ENCODE measurements around the gene GPX4.

Gene GPX4

DNA sequence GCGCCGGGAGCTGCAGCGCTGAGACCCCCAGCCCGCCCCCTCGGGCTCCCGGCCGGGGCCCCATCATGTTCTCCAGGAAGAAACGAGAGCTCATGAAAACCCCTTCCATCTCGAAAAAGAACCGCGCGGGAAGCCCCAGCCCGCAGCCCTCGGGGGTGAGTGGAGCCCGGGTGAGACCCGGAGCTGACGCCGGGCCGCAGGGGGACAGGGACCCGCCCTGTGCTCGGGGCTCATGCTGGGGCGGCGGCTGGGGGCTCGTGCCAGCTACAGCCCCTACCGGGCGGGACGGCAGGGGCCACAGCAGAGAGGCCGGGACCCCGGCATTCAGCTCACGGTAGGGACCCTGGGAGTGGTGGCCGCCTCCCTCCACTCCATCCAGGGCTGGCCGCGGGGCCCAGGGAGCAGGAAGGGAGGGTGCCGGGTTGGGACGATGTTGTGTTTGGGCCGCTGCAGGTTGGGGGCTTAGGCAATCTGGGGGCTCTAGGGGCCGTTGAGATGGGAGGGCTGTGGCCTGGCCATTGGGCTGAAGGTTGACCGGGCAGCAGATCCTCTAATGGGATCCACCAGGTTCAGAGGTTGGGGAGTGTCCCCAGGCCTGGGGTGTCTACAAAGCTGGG, 36.3 kb upstream of the GPX4 start:
- peaks cover 3% of the 10 kb centered on the region for H4K20me1 ChIP-seq (ENCODE audit: insufficient read depth, low read length, poor library complexity, severe bottlenecking)
- H3K9me3 ChIP-seq (ENCODE audit: insufficient read depth, low read depth, low read length) = no peaks in the 10 kb centered on the region
- H3K4me3 ChIP-seq (ENCODE audit: low read length, poor library complexity, severe bottlenecking) = peak overlapping the region; percentile 84
- peak overlapping the region; percentile 86 for H3K4me2 ChIP-seq (ENCODE audit: low read depth, low read length, poor library complexity, severe bottlenecking)
- peaks cover 23% of the 10 kb centered on the region for H3K4me1 ChIP-seq (ENCODE audit: insufficient read depth, low read length, poor library complexity, severe bottlenecking)
- peak overlapping the region; percentile 80 for H3K9ac ChIP-seq (ENCODE audit: low read depth, low read length, poor library complexity, severe bottlenecking)
- no peaks in the 10 kb centered on the region for H3K9me2 ChIP-seq (replicated peaks; ENCODE audit: low read depth, low read length)
- H2AFZ ChIP-seq (ENCODE audit: low read length) = peak overlapping the region; percentile 38
- TF ChIP-seq EZH2phosphoT487 (IDR thresholded peaks at IDR 0.05; ENCODE audit: borderline replicate concordance) = no peak
- no peak for TF ChIP-seq CTCF (conservative IDR thresholded peaks at IDR 0.05; ENCODE audit: low read length)
- no peaks in the 10 kb centered on the region for H3K27me3 ChIP-seq (ENCODE audit: insufficient read depth, low read length, poor library complexity, severe bottlenecking)
- H3F3A ChIP-seq (ENCODE audit: low read depth) = no peaks in the 10 kb centered on the region
- H3K36me3 ChIP-seq (ENCODE audit: insufficient read depth, low read length) = no peaks in the 10 kb centered on the region
- H3K79me2 ChIP-seq (ENCODE audit: insufficient read depth, low read length) = peaks cover 38% of the 10 kb centered on the region; the same call in 1 of the 2 replicates

DNA sequence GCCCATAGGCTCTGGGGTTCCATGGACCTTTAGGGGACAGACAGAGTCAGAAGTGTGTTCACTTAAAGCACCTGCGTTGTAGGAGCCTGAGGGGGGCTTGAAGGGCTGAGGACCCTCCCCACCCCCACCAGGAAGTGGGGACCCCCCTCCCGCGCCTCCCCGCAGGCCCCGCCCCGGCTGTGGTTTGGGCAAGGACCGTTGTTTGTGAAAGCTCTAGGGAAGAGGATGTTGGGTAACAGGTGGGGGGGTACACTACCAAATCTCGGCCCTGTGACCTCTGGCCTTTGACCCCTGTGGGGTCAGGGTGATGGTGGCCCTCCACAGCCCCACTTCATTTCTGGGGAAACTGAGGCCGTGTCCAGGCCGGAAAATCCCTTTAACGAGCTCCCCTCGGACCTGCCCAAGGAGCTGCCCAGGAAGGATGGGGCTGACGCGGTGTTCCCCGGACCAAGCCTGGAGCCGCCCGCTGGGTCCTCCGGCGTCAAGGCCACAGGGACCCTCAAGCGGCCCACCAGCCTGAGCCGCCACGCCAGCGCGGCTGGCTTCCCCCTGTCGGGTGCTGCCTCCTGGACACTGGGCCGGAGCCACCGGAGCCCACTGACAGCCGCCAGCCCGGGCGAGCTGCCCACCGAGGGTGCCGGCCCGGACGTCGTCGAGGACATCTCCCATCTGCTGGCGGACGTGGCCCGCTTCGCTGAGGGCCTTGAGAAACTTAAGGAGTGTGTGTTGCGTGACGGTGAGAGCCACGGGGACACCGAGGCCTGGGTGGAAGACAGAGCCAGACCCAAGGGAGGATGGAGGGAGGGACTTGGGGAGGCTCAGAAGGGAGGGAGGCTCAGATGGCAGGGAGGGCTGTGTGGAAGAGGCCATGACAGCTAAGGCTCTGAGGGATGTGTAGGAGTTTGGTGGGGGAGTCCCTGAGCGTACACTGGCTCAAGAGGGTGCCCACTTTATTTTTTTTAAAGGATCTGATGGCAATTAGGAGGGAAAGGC, 35.5 kb upstream of the GPX4 start:
- Histone ChIP-seq H3K4me1 (ENCODE audit: insufficient read depth, low read length, poor library complexity, severe bottlenecking) (peaks cover 23% of the 10 kb centered on the region), H3K27me3 (ENCODE audit: insufficient read depth, low read length, poor library complexity, severe bottlenecking) (no peaks in the 10 kb centered on the region), H3K79me2 (ENCODE audit: insufficient read depth, low read length) (peaks cover 44% of the 10 kb centered on the region; the same call in 1 of the 2 replicates), H2AFZ (ENCODE audit: low read length) (no peak overlapping the region; the same call in 1 of the 2 replicates), H3K9me3 (ENCODE audit: insufficient read depth, low read depth, low read length) (no peaks in the 10 kb centered on the region), H3K36me3 (ENCODE audit: insufficient read depth, low read length) (no peaks in the 10 kb centered on the region; the same call in 1 of the 2 replicates), H3K9me2 (replicated peaks; ENCODE audit: low read depth, low read length) (no peaks in the 10 kb centered on the region), H3K4me2 (ENCODE audit: low read depth, low read length, poor library complexity, severe bottlenecking) (peak overlapping the region; percentile 86), H4K20me1 (ENCODE audit: insufficient read depth, low read length, poor library complexity, severe bottlenecking) (peaks cover 3% of the 10 kb centered on the region), H3K4me3 (ENCODE audit: low read length, poor library complexity, severe bottlenecking) (peak overlapping the region; percentile 84), H3F3A (ENCODE audit: low read depth) (no peaks in the 10 kb centered on the region), H3K9ac (ENCODE audit: low read depth, low read length, poor library complexity, severe bottlenecking) (peak overlapping the region; percentile 80)
- TF ChIP-seq CTCF (conservative IDR thresholded peaks at IDR 0.05; ENCODE audit: low read length) (no peak), EZH2phosphoT487 (IDR thresholded peaks at IDR 0.05; ENCODE audit: borderline replicate concordance) (no peak)

- H3K4me2 ChIP-seq (ENCODE audit: low read depth, low read length, poor library complexity, severe bottlenecking) = peak overlapping the region; percentile 86
- TF ChIP-seq CTCF (conservative IDR thresholded peaks at IDR 0.05; ENCODE audit: low read length) (no peak), EZH2phosphoT487 (IDR thresholded peaks at IDR 0.05; ENCODE audit: borderline replicate concordance) (no peak)
- H3K4me1 ChIP-seq (ENCODE audit: insufficient read depth, low read length, poor library complexity, severe bottlenecking) = peaks cover 27% of the 10 kb centered on the region
- H3K36me3 ChIP-seq (ENCODE audit: insufficient read depth, low read length) = no peaks in the 10 kb centered on the region; the same call in 1 of the 2 replicates
- H3K9me3 ChIP-seq (ENCODE audit: insufficient read depth, low read depth, low read length) = no peaks in the 10 kb centered on the region
- peaks cover 8% of the 10 kb centered on the region for H4K20me1 ChIP-seq (ENCODE audit: insufficient read depth, low read length, poor library complexity, severe bottlenecking)
- H3K4me3 ChIP-seq (ENCODE audit: low read length, poor library complexity, severe bottlenecking) = peak overlapping the region; percentile 84
- H3K79me2 ChIP-seq (ENCODE audit: insufficient read depth, low read length) = peaks cover 44% of the 10 kb centered on the region; the same call in 1 of the 2 replicates
- H2AFZ ChIP-seq (ENCODE audit: low read length) = no peak overlapping the region
- H3K27me3 ChIP-seq (ENCODE audit: insufficient read depth, low read length, poor library complexity, severe bottlenecking) = no peaks in the 10 kb centered on the region
- peak overlapping the region; percentile 80 for H3K9ac ChIP-seq (ENCODE audit: low read depth, low read length, poor library complexity, severe bottlenecking)
- no peaks in the 10 kb centered on the region for H3K9me2 ChIP-seq (replicated peaks; ENCODE audit: low read depth, low read length)
- no peaks in the 10 kb centered on the region for H3F3A ChIP-seq (ENCODE audit: low read depth)
Observed at GRCh38 chr19:1069009-1069779, 34.6 kb upstream of the GPX4 start.
